MM.1S (cell line): Measurements from ENCODE around the gene NTN4.

Source experiments
- DNase-seq: peaks from one replicate; pipeline ENCODE4 v3.0.0-alpha.2; 2015
- H2AFZ ChIP-seq: fragments of 300-600 bp; sonication (generic); 2 replicates; pipeline ENCODE4 v1.6.0; 2016; ENCODE audit warnings: antibody characterized with exemption, low read length
- H3F3A ChIP-seq: fragments of 300-600 bp; sonication (generic); 2 replicates; pipeline ENCODE4 v1.6.1; 2016; ENCODE audit warnings: mild to moderate bottlenecking, antibody characterized with exemption, low read length, moderate library complexity, mixed read lengths; ENCODE audit not compliant: insufficient read depth
- H3K27ac ChIP-seq: fragments of 300-600 bp; sonication (generic); 2 replicates; pipeline ENCODE4 v1.5.1; 2016; ENCODE audit warnings: mild to moderate bottlenecking, low read length
- H3K27me3 ChIP-seq: fragments of 300-600 bp; sonication (generic); replicated peaks from 2 replicates; pipeline ENCODE4 v1.6.0; 2016; ENCODE audit warnings: low read length; ENCODE audit not compliant: insufficient read depth
- H3K36me3 ChIP-seq: fragments of 300-600 bp; sonication (generic); replicated peaks from 2 replicates; pipeline ENCODE4 v1.6.1; 2016; ENCODE audit warnings: mild to moderate bottlenecking, low read length, mixed read lengths; ENCODE audit not compliant: insufficient read depth
- H3K4me1 ChIP-seq: fragments of 300-600 bp; sonication (generic); 2 replicates; pipeline ENCODE4 v1.6.1; 2016; ENCODE audit warnings: low read length, mixed read lengths
- H3K4me2 ChIP-seq: fragments of 300-600 bp; sonication (generic); 2 replicates; pipeline ENCODE4 v1.6.0; 2016; ENCODE audit warnings: low read depth, low read length
- H3K4me3 ChIP-seq: fragments of 300-600 bp; sonication (generic); 2 replicates; pipeline ENCODE4 v1.5.1; 2016; ENCODE audit warnings: low read length, mixed read lengths
- H3K79me2 ChIP-seq: fragments of 300-600 bp; sonication (generic); 2 replicates; pipeline ENCODE4 v1.6.1; 2016; ENCODE audit warnings: mixed run types, low read length, mixed read lengths
- H3K9ac ChIP-seq: fragments of 300-600 bp; sonication (generic); 2 replicates; pipeline ENCODE4 v1.6.1; 2016; ENCODE audit warnings: low read length, mixed read lengths
- H3K9me2 ChIP-seq: fragments of 300-600 bp; sonication (generic); replicated peaks from 2 replicates; pipeline ENCODE4 v1.6.1; 2016; ENCODE audit warnings: mild to moderate bottlenecking, low read length, mixed read lengths; ENCODE audit not compliant: insufficient read depth
- H3K9me3 ChIP-seq: fragments of 300-600 bp; sonication (generic); replicated peaks from 2 replicates; pipeline ENCODE4 v1.6.1; 2016; ENCODE audit warnings: mild to moderate bottlenecking, low read length, mixed read lengths; ENCODE audit not compliant: insufficient read depth
- H4K20me1 ChIP-seq: fragments of 300-600 bp; sonication (generic); 2 replicates; pipeline ENCODE4 v1.6.1; 2016; ENCODE audit warnings: mild to moderate bottlenecking, low read length, moderate library complexity, mixed read lengths; ENCODE audit not compliant: insufficient read depth
- EZH2 ChIP-seq: fragments of 300-600 bp; sonication (generic); optimal IDR thresholded peaks from 2 replicates; pipeline ENCODE3; 2017; ENCODE audit warnings: low read depth, mild to moderate bottlenecking, antibody characterized with exemption, low read length, mixed read lengths
- EZH2phosphoT487 ChIP-seq: fragments of 300-600 bp; sonication (generic); IDR thresholded peaks from 2 replicates; pipeline ENCODE4 v1.6.1; 2018; ENCODE audit warnings: antibody characterized with exemption, low read length
- TF ChIP-seq, protein P1 (sequence below): fragments of 300-600 bp; sonication (generic); IDR thresholded peaks from 2 replicates; pipeline ENCODE4 v1.5.1; 2016; ENCODE audit warnings: antibody characterized with exemption, low read length, mixed read lengths

NTN4 gene

DNA sequence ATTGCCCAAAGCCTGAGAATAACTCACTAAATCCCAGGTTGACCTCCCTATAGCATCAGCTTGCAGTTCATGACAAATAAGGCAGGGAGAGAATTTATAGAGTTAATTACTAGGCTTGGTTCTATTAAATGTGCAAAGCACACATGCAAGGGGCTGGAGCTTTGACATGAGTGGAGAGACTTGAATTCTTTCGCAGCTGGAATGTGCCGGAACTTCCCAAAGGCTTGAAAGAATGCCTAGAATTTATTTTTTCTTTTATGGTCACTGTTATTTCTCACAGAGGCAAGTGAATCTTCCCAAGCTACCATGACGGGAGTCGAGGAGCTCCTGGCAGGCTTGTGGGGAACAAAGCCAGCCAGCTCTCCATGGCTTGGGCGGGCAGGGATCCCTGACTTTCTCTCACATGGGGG, 143.8 kb downstream of the NTN4 start:
- H3K4me1 ChIP-seq, result no peaks in the 10 kb centered on the region
- H3K27ac ChIP-seq, result no peak overlapping the region
- no peaks in the 10 kb centered on the region for H3F3A ChIP-seq
- no peak overlapping the region for H3K4me3 ChIP-seq
- no peaks in the 10 kb centered on the region for H3K9me2 ChIP-seq
- no peaks in the 10 kb centered on the region for H4K20me1 ChIP-seq
- TF ChIP-seq EZH2, result no peak
- TF ChIP-seq, protein P1, sequence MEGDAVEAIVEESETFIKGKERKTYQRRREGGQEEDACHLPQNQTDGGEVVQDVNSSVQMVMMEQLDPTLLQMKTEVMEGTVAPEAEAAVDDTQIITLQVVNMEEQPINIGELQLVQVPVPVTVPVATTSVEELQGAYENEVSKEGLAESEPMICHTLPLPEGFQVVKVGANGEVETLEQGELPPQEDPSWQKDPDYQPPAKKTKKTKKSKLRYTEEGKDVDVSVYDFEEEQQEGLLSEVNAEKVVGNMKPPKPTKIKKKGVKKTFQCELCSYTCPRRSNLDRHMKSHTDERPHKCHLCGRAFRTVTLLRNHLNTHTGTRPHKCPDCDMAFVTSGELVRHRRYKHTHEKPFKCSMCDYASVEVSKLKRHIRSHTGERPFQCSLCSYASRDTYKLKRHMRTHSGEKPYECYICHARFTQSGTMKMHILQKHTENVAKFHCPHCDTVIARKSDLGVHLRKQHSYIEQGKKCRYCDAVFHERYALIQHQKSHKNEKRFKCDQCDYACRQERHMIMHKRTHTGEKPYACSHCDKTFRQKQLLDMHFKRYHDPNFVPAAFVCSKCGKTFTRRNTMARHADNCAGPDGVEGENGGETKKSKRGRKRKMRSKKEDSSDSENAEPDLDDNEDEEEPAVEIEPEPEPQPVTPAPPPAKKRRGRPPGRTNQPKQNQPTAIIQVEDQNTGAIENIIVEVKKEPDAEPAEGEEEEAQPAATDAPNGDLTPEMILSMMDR, result no peak
- TF ChIP-seq EZH2phosphoT487, result no peak
- no peaks in the 10 kb centered on the region for H3K36me3 ChIP-seq
- H3K27me3 ChIP-seq, result no peaks in the 10 kb centered on the region
- H2AFZ ChIP-seq, result no peak overlapping the region
- H3K4me2 ChIP-seq, result no peak overlapping the region
- H3K9me3 ChIP-seq, result no peaks in the 10 kb centered on the region
- H3K9ac ChIP-seq, result no peak overlapping the region
- no peaks in the 10 kb centered on the region for H3K79me2 ChIP-seq
- DNase-seq, result no peak

DNA sequence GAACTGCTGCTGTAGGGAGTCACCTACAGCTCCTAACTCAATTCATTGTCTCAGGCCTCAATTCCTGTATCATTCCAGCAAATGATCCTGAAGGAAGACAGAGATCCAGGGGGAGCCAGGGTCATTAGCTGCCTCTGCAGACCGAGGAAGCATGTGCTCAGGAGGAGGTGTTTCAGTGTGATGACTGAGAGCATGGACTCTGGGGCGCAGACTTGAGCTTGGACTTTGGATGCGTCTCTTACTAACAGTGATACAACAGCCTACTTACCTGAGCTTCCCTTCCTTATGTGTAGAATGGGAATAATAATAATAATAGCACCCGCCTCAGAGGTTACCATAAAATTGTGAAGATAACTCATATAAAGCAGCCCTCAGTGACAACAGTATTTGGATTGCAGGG, 147.3 kb downstream of the NTN4 start:
- H3K4me3 ChIP-seq, result no peak overlapping the region
- H3F3A ChIP-seq, result no peaks in the 10 kb centered on the region
- no peak for DNase-seq
- no peak overlapping the region for H3K4me2 ChIP-seq
- no peak overlapping the region for H3K9ac ChIP-seq
- no peaks in the 10 kb centered on the region for H4K20me1 ChIP-seq
- H2AFZ ChIP-seq, result no peak overlapping the region
- no peaks in the 10 kb centered on the region for H3K9me2 ChIP-seq
- H3K36me3 ChIP-seq, result no peaks in the 10 kb centered on the region
- H3K79me2 ChIP-seq, result no peaks in the 10 kb centered on the region
- H3K27me3 ChIP-seq, result no peaks in the 10 kb centered on the region
- TF ChIP-seq EZH2, result no peak
- TF ChIP-seq EZH2phosphoT487, result no peak
- TF ChIP-seq, protein P1, result no peak
- H3K27ac ChIP-seq, result no peak overlapping the region
- H3K9me3 ChIP-seq, result no peaks in the 10 kb centered on the region
- no peaks in the 10 kb centered on the region for H3K4me1 ChIP-seq

DNA sequence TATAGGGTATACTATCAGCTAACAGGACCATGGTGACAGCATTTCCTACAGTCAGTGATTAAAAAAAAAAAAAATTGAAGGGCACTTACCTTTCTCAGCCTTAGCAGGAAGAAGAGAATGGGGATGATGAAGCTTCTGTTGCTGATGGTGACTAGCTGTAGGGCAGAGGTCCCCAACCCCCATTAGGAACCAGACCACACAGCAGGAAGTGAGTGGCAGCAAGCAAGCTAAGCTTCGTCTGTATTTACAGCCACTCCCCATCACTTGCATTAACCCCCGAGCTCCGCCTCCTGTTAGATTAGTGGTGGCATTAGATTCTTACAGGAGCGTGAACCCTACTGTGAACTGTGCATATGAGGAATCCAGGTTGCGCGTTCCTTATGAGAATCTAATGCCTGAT, 148.0 kb downstream of the NTN4 start:
- Histone ChIP-seq H3K4me3 (no peak overlapping the region), H4K20me1 (no peaks in the 10 kb centered on the region), H3K4me2 (no peak overlapping the region), H2AFZ (no peak overlapping the region), H3K36me3 (no peaks in the 10 kb centered on the region), H3K9me3 (no peaks in the 10 kb centered on the region), H3K9ac (no peak overlapping the region), H3K79me2 (no peaks in the 10 kb centered on the region), H3K9me2 (no peaks in the 10 kb centered on the region), H3K27me3 (no peaks in the 10 kb centered on the region), H3F3A (no peaks in the 10 kb centered on the region), H3K4me1 (no peaks in the 10 kb centered on the region), H3K27ac (no peak overlapping the region)
- TF ChIP-seq EZH2phosphoT487 (no peak), EZH2 (no peak)
- TF ChIP-seq, protein P1, result no peak
- DNase-seq, result no peak
